Mesodermal cell (in vitro differentiated cells): ENCODE measurements around the gene NCBP3.
"Not testable (repeated sequence)": the region's sequence is repeated elsewhere in the genome, so short reads cannot be mapped to it uniquely, and the experiment has no call there.

Experiments
- H3K27ac ChIP-seq: 2 replicates; pipeline ENCODE4 v1.7.0; 2013; ENCODE audit warnings: mild to moderate bottlenecking, low read depth, low read length, moderate library complexity; ENCODE audit not compliant: severe bottlenecking
- H3K36me3 ChIP-seq: 2 replicates; pipeline ENCODE4 v1.7.1; 2013; ENCODE audit warnings: mild to moderate bottlenecking, low read length, moderate library complexity; ENCODE audit not compliant: control insufficient read depth, insufficient read depth
- H3K4me1 ChIP-seq: one replicate; pipeline ENCODE4 v1.7.1; 2013; ENCODE audit warnings: mild to moderate bottlenecking, low read length; ENCODE audit not compliant: insufficient read depth, control insufficient read depth, poor library complexity, severe bottlenecking
- H3K4me3 ChIP-seq: 2 replicates; pipeline ENCODE4 v1.7.0; 2013; ENCODE audit warnings: low read length, control low read depth, mild to moderate bottlenecking; ENCODE audit not compliant: insufficient read depth, poor library complexity, severe bottlenecking; ENCODE audit errors: extremely low read depth
- H3K9me3 ChIP-seq: 2 replicates; pipeline ENCODE4 v1.7.1; 2013; ENCODE audit warnings: mild to moderate bottlenecking, low read length, moderate library complexity; ENCODE audit not compliant: control insufficient read depth
- WGBS, 2 experiments: methylation state at CpG; one replicate each; pipeline ENCODE4 v1.1.5; 2013; ENCODE audit warnings: missing lambda C conversion rate in 2 of 2; ENCODE audit not compliant: insufficient coverage in 2 of 2; 5-methylcytosine and 5-hydroxymethylcytosine counted together

Gene NCBP3

DNA sequence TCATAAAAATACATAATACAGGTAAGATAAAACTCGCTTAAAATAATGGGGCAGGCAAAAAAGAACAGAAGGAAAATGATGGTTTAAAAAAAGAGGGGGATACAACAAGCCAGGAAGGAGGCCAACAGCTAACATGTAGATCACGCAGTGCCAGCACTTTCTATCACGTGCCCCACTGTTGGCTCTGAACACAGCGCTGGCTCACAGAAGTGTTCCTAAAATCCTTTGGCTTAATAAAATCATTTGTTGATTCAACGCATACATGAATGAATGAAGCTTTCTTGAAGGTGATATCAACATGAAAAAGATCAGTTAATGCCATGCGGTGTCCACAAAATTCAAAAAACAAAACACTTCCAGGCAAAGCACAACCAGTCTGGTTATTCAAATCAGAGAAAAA is 53.6 kb downstream of the NCBP3 start:
- peaks cover 10% of the 10 kb centered on the region for H3K4me1 ChIP-seq
- WGBS, 2 experiments: 92% methylated on average over 3 to 4 of the region's 6 CpGs
- no peaks in the 10 kb centered on the region for H3K36me3 ChIP-seq
- no peak overlapping the region for H3K27ac ChIP-seq
- H3K9me3 ChIP-seq: no peaks in the 10 kb centered on the region
- no peak overlapping the region for H3K4me3 ChIP-seq

DNA sequence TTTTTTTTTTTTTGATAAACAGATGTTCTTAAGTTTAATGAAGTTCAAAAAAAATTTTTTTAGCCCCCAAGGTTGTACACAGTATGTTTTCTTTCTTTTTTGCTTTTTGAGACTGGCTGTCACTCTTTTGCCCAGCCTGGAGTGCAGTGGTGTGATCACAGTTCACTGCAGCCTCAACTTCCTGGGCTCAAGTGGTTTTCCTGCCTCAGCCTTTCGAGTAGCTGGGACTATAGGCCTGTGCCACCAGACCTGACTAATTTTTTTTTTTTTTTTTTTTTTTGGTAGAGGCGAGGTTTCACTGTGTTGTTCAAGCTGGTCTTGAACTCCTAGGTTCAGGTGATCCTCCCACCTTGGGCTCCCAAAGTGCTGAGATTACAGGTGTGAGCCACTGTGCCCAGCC is 57.8 kb downstream of the NCBP3 start:
- no peaks in the 10 kb centered on the region for H3K9me3 ChIP-seq
- no peak overlapping the region for H3K4me3 ChIP-seq
- no peaks in the 10 kb centered on the region for H3K36me3 ChIP-seq
- H3K27ac ChIP-seq: no peak overlapping the region
- H3K4me1 ChIP-seq: no peaks in the 10 kb centered on the region
- 100% methylated on average over 1 of the region's 2 CpGs; no CpG with 5 or more reads in 1 of the 2 experiments for WGBS, 2 experiments

DNA sequence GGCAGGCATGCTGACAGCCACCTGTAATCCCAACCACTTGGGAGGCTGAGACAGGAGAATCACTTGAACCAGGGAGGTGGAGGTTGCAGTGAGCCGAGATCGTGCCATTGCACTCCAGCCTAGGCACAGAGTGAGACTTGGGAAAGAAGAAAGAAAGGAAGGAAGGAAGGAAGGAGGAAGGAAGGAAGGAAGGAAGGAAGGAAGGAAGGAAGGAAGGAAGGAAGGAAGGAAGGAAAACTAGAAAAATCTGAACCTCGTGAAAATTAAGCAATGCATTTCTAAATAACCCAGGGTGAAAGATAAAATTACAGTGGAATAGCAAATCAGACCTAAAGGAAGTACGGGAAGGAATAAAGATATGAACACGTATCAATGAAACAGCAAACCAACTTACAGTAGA is 60.7 kb downstream of the NCBP3 start:
- H3K4me3 ChIP-seq, H3K27ac ChIP-seq, H3K9me3 ChIP-seq, H3K4me1 ChIP-seq, H3K36me3 ChIP-seq: not testable (repeated sequence)
- WGBS, 2 experiments: 100% methylated on average over 1 to 3 of the region's 5 CpGs

DNA sequence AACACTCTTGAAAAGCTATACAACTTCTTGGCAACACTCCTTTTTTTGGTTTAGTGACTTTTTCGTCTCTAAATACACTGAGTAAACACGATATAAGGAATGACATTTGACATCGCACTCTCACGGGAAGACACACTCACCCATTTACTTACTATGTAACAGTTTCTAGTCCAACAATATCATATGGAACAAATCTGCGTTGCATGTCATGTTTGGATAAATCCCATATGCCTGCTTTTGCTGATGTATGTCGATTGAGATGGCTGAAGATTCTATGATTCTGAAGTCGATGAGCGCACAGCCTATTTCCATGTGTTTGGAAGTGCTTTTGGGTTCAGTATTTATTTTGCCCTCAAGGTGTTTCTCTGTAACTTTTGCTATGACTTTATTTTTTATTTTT is 63.3 kb downstream of the NCBP3 start:
- H3K4me3 ChIP-seq: no peak overlapping the region
- no peaks in the 10 kb centered on the region for H3K9me3 ChIP-seq
- WGBS, 2 experiments: 90 to 91% methylated on average over 6 to 8 of the region's 8 CpGs
- no peaks in the 10 kb centered on the region for H3K4me1 ChIP-seq
- H3K27ac ChIP-seq: no peak overlapping the region
- no peaks in the 10 kb centered on the region for H3K36me3 ChIP-seq

DNA sequence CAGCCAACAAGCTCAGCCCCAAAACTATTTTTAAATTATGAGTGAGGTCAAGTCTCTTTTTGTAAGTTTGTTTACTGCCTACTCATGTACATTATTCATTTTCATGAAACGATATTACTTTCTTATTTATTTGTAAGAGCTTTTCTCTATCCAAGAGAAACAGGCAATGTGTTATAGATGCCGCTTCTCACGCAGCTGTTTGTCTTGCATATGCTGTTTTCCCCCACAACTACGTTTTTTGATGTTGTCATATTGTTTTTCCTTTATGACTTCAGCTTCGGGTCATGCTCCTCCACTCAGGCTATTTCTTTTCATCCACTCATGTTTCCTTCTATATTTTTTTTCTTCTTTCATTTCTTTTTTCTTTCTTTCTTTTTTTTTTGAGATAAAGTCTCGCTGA is 65.1 kb downstream of the NCBP3 start:
- H3K27ac ChIP-seq: no peak overlapping the region
- WGBS, 2 experiments: 95 to 96% methylated on average over 4 to 5 of the region's 6 CpGs
- H3K9me3 ChIP-seq: no peaks in the 10 kb centered on the region
- no peaks in the 10 kb centered on the region for H3K36me3 ChIP-seq
- H3K4me3 ChIP-seq: no peak overlapping the region
- H3K4me1 ChIP-seq: no peaks in the 10 kb centered on the region

DNA sequence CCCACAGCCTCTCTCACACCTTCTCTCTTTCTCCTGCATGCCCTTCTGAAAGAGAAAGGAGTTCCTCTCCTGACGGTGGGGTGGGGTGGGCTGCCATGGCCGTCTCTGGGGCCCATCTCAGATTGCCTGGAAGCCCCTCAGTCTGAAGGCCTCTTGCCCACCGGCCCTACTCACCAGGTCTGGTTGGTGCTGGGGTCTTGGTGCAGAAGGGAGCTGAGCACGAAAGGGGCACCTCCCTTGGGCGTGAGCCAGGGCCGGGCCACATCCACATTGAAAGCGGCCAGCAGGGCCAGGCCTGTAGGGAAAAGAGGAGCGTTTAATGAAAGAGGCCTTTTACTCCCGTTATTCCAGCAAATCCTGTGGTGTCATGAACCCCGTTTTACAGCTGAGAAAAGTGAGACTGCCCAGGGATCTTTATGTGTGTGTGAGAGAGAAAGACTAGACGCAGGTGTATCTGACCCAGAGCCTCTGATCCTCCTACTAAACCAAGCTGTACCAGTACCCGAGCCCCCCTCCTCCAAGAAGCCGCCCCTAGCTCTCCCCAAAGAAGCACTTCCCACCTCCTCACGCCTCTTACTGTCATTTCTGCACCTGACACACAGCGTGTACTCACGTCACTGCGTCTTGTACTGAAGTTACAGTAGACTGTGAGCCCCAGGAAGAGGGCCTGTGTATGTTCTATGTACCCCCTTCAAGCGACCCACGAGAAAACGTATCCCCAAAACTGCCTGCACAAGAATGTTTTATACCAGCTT is 68.5 kb downstream of the NCBP3 start:
- Histone ChIP-seq H3K4me3 (no peak overlapping the region), H3K4me1 (peaks cover 4% of the 10 kb centered on the region), H3K9me3 (no peaks in the 10 kb centered on the region), H3K36me3 (no peaks in the 10 kb centered on the region), H3K27ac (no peak overlapping the region)
- 81 to 93% methylated on average over 15 of the region's 20 CpGs for WGBS, 2 experiments

DNA sequence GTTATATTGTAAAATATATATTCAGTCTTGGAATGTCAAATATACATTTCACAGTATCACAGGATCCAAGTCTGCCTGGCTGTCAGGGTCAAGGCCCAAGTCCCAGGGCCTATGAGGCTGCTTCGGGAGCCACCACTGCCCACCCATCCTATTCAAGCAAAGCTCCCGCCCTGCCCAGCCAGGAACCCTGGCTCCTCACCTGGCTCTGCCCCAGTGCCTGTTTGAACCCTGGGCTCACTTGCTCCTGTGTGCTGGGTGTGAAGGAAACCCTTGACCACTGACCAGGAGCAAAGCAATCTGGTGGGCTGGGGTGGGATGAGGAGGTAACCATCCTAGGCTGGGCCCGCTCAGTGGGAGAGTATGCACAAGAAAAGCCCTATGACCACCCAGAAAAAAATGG is 72.1 kb downstream of the NCBP3 start:
- Histone ChIP-seq H3K36me3 (no peaks in the 10 kb centered on the region), H3K27ac (no peak overlapping the region), H3K4me1 (peaks cover 4% of the 10 kb centered on the region), H3K9me3 (no peaks in the 10 kb centered on the region), H3K4me3 (no peak overlapping the region)
- 100% methylated on average over 1 of the region's 3 CpGs for WGBS, 2 experiments

DNA sequence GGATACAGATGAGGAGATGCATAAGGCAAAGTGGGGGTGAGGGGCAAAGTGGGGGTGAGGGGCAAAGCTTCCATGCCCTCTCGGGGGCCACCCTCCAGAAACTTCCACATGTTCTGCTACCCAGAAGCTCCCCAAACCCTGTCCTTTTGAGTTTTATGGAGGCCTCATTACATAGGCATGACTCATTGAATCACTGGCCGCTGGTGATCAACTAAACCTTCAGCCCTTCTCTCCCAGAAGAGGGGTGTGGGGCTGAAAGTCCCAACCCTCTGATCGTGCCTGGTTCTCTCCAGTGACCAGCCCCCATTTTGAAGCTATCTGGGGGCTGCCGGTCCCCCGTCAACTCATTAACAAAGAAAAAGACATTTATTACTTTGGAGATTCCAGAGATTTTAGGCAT is 72.5 kb downstream of the NCBP3 start:
- Histone ChIP-seq H3K27ac (no peak overlapping the region), H3K36me3 (no peaks in the 10 kb centered on the region), H3K4me3 (no peak overlapping the region), H3K9me3 (no peaks in the 10 kb centered on the region), H3K4me1 (peaks cover 4% of the 10 kb centered on the region)
- 80 to 100% methylated on average over 1 of the region's 5 CpGs for WGBS, 2 experiments

DNA sequence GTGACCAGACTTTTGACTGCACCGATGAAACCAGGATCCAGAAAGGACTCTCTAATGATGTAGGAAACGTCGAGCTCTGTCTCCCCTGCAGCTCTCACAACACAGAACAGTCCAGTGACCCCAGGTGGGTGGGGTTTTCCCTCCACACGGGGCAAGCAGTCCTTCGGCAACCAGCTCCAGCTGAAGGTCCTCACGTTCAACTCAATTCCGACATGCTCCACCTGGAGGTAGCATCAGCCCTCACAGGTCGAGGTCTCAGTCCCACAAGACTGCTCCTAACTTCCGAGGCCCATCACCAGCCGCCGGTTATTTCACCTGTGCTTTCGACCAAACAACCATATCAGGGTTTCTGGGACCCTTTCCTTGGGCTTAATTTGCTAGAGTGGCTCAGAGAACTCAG is 73.3 kb downstream of the NCBP3 start:
- Histone ChIP-seq H3K9me3 (no peaks in the 10 kb centered on the region), H3K27ac (no peak overlapping the region), H3K4me3 (no peak overlapping the region), H3K36me3 (no peaks in the 10 kb centered on the region), H3K4me1 (peaks cover 4% of the 10 kb centered on the region)
- 68 to 78% methylated on average over 12 of the region's 12 CpGs for WGBS, 2 experiments

DNA sequence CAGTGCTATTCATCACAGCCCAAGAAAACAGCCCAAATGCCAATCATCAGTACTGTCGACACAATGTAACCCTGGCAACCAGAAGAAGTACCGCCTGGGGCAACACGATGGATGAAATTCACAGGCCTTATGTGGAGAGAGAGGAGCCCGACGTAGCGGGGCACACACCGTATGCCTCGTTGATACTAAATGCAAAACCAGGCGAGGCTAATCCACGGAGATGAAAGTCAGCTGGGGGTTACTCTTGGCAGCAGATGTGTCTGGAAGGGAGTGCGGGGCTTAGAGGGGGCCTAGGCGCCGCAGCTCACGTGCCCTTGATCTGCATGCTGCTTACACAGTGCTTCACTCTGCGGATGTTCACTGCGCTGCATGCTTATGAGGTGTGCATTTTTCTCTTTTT is 74.9 kb downstream of the NCBP3 start:
- peaks cover 4% of the 10 kb centered on the region for H3K4me1 ChIP-seq
- H3K9me3 ChIP-seq: no peaks in the 10 kb centered on the region
- WGBS, 2 experiments: 76 to 86% methylated on average over 5 to 12 of the region's 16 CpGs
- no peak overlapping the region for H3K4me3 ChIP-seq
- H3K27ac ChIP-seq: no peak overlapping the region
- no peaks in the 10 kb centered on the region for H3K36me3 ChIP-seq

DNA sequence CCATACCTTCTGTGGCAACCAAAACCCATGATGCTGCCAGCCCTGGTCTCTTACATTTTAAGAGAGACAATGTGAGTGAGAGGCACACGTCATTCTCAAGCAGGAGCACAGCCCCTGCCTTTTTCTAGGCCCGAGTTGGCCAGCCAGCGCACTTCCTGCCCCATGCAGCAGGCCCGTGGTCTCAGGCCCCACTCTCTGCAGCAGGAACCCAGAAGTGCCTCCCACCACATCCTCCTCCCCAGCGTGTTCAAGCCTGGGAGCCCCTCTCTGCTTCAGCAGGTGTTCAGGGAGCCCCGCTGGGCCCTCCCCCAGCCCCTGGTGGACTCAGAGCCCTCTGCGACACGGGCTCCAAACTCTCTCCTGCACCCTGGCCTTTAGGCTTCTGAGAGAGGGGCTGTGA is 75.6 kb downstream of the NCBP3 start:
- Histone ChIP-seq H3K9me3 (no peaks in the 10 kb centered on the region), H3K36me3 (no peaks in the 10 kb centered on the region), H3K4me3 (no peak overlapping the region), H3K27ac (no peak overlapping the region), H3K4me1 (peaks cover 4% of the 10 kb centered on the region)
- 83 to 87% methylated on average over 6 to 8 of the region's 8 CpGs for WGBS, 2 experiments
